DMS79 (cell line): ENCODE data around the gene EFCAB11.

Source experiments
- DNase-seq: peaks from one replicate; lab custom pipeline; 2025; lab: John Stamatoyannopoulos, UW

The EFCAB11 gene

GRCh38 chr14:89767131-89767530, 187.4 kb downstream of the EFCAB11 start:
- DNase-seq = no peak

GRCh38 chr14:89765346-89765745, 189.2 kb downstream of the EFCAB11 start:
- DNase-seq = no peak

GRCh38 chr14:89760086-89760485, 194.4 kb downstream of the EFCAB11 start:
- DNase-seq = no peak

GRCh38 chr14:89757313-89757939, 197.1 kb downstream of the EFCAB11 start:
- no peak for DNase-seq

- no peak for DNase-seq
Measured at GRCh38 chr14:89755816-89756215, 198.7 kb downstream of the EFCAB11 start.

GRCh38 chr14:89753828-89754412, 200.6 kb downstream of the EFCAB11 start:
- DNase-seq = no peak

- DNase-seq = no peak
Measured at GRCh38 chr14:89750908-89751392, 203.6 kb downstream of the EFCAB11 start.

- DNase-seq = no peak
Measured at GRCh38 chr14:89750281-89750755, 204.2 kb downstream of the EFCAB11 start.

GRCh38 chr14:89748004-89748403, 206.5 kb downstream of the EFCAB11 start:
- DNase-seq = no peak

GRCh38 chr14:89747126-89747525, 207.4 kb downstream of the EFCAB11 start:
- no peak for DNase-seq

- no peak for DNase-seq
Measured at GRCh38 chr14:89746654-89747053, 207.9 kb downstream of the EFCAB11 start.

- DNase-seq = no peak
Measured at GRCh38 chr14:89746135-89746534, 208.4 kb downstream of the EFCAB11 start.
